Stimulated activated naive CD8-positive, alpha-beta T cell treated with anti-CD3 and anti-CD28 coated beads, Interleukin-15, Interleukin-2, amounts not matched to agents 100 U/mL and 50 U/mL, for 24 hours (primary cell): ENCODE data around the gene RLF.

ENCODE experiments used
- ATAC-seq: fragments of 150-1000 bp; cut with Tn5 transposase; one replicate; pipeline ENCODE4 v1.10.0; 2021
- DNase-seq: peaks from one replicate; pipeline ENCODE4 v3.0.0; 2021

The RLF gene

DNA sequence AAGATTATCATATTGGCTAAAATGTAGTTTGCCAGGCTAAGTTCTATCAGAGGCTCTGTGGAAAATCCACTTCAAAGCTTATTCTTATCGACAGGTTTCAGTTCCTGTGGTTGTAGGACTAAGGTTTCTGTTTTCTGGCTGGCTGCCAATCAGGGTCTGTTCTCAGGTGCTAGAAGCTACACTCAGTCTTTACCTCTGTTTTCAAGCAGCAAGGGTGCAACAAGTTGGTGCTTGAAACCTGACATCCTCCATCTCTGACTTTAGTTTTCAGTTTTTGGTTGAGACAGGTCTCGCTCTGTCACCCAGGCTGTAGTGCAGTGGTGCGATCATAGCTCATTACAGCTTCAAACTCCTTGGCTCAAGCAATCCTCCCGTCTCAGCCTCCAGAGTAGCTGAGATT, 71.3 kb downstream of the RLF start:
- ATAC-seq: peak; percentile 93
- DNase-seq: peak; percentile 64

GRCh38 chr1:40239626-40240025, 78.4 kb downstream of the RLF start:
- ATAC-seq (no peak), DNase-seq (no peak)

DNA sequence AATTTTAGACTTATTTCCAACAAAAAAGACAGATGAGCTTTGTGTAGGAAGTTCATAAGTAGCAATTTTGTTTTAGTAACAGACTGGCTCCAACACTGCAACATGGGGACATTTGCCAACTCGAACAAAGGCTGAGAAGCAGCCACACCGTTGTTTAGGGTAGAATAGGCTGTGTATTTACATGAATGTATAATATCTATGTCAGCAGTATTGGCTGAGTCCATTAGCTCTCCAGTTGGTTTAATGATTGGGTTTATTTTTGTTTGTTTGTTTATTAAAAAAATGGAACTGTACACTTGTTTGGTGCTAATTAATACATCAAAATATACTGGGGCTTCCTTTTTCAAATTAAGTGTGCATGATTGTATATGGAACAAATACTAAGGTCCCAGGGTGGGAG, 79.2 kb downstream of the RLF start:
- ATAC-seq: no peak
- DNase-seq: no peak

DNA sequence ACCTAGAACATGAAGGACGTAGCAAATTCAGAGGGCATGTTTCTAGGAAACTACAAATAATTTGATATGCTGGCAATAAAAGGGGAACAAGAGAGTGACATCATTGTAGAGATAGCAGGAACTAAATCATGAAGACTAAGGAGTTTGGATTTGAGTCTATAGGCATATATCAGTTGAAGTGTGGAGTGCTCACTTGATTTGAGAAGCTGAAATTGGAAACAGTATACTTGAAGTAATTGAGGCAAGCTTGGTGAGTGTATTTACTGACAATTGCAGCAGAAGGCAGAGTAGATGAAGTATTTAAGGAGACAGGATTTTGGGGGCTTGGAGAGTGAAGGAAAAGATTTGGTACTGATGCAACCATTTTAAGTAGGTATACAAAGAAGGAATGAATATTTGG, 80.2 kb downstream of the RLF start:
- DNase-seq: no peak

GRCh38 chr1:40243351-40243750, 82.2 kb downstream of the RLF start:
- no peak for ATAC-seq
- no peak for DNase-seq

More for the DNA sequence above, 80.2 kb downstream of the RLF start:
- peak; percentile 7 for ATAC-seq

DNA sequence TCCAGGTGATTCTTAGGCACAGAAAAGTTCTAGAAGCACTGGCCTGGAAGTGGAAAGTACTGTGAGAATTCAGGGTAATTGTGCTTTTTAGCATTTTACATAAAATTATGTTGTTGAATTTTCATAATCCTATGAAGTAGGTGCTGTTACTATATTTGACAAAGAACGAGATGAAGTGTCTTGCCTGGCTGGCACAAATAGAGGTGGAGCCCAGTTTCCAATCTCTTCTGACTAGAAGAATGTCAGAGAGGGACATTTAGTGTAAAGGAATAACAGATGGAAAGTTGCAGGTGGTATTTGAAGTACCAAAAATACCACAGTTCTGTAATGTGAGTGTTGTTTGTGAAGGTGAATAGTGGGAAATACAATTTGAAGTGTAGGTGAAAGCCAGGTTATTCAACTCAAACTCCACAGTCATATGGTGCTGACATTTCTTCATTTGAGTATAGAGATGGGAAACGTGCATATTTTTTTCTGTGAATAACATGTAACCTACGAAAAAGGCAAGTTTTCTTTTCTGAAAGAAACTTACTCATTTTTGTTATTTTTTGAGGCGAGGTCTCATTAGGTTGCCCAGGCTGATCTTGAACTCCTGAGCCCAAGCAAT, 83.1 kb downstream of the RLF start:
- ATAC-seq: no peak
- no peak for DNase-seq

DNA sequence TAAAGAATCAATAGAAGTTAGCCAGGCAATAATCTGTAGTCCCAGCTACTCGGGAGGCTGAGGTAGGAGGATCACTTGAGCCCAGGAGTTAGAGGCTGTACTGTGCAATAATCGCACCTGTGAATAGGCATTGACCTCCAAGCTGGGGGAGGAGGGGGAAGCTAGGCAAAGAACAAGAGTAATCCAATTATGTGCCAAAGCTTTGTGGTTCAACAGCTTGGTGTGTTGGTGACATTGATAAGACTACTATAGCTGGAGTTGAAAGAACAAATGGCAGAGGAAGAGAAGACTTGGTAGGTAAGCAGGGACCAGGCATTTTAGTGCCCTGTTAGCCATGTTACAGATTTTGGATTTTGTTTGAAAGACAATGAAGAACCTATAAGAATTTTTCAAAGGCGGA, 84.5 kb downstream of the RLF start:
- no peak for ATAC-seq
- no peak for DNase-seq

DNA sequence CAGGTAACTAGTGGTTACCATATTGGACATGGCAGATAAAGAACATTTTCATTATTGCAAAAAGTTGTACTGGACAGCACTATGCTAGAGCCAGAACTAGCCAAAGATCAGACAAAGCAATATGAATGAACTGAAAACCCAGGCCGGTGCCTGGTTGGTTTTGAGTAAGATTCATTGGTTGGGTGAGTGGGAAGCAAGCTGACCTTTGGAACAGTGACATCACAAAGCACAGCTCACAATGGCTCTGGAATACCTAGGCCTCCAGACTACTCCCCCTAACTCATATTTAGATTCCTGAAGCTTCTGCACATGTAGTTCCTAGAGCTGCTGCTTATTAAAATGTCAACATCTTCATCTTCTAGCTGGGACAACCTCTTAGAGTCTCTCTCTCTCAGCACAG, 86.5 kb downstream of the RLF start, which contains the start of gene TMCO2:
Gene TMCO2, plus strand, starts transcription at position 283 of the 400 bp plus-strand sequence. Its CDS starts 57 bp downstream, at position 340.
- ATAC-seq: no peak
- no peak for DNase-seq

DNA sequence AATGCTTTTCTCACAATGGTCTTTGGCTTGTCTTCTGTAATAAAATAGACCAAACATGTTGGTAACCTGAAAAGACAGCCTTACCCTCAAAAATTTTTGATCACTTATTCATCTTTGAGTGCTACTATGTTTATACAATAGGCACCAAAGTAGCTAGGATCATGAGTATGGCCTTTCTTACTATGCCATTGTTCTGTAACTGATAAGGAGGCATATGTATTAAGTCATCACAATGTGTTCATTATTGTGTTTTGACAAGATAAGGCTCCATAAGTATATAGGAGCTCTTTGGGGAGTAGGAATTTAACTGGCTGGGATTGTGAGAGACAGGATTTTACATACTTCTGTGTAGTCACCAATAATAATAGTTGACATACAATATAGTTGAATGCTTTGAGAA, 87.2 kb downstream of the RLF start:
- no peak for ATAC-seq
- DNase-seq: no peak

DNA sequence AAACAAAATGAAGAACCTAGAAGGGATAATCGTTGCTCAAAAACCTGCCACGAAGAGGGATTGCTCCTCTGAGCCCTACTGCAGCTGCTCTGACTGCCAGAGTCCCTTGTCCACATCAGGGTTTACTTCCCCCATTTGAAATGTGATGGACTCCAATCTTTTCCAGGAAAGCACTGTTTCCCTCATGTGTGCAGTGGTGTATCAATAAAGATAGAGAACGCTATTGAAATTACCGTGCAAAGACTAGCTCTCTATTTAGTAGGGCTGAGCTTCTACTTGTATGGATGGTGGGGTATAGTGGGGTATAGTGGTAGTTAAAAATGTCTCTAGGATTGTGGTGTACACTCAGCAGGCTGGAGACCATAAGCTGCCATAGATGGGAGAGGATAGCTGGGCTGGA, 90.3 kb downstream of the RLF start:
- ATAC-seq (no peak), DNase-seq (no peak)

DNA sequence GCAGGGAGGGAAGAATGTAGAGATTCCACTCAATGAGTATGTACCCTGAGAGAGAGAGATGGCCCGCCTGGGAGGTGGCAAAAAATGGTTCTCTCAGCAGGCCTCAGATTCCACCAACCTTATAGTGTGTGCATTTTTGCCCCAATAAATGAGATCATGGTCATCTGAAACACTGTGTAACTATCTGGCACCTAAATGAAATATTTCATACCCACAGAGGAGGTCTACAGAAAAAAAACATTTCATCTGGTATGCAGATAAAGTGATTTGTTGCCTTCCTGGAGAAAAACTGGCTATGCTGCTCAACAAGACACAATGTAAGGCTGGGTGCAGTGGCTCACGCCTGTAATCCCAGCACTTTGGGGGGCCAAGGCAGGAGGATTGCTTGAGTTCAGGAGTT, 91.4 kb downstream of the RLF start:
- DNase-seq (no peak), ATAC-seq (no peak)

DNA sequence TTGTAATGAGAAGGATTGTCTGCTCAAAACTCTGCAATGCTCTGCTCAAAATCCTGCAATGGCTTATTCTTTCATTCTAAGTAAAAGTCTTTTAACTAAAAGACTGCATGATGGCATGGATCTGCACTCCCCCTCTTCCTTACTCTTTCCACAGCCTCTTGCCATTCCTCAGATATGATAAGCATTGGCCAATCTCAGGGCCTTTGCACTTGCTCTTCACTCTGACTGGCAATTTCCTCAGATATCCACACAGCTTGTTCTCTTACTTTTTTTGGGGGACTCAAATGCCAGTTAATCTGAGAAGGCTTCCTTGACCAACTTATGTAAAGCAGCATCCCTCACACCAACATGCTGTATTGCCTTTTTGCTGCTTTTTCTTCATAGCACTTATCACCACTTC, 94.0 kb downstream of the RLF start:
- no peak for DNase-seq
- no peak for ATAC-seq

GRCh38 chr1:40256401-40257084, 95.4 kb downstream of the RLF start:
- no peak for DNase-seq
- ATAC-seq: no peak

- no peak for ATAC-seq
Observed at GRCh38 chr1:40257313-40257687, 96.1 kb downstream of the RLF start.

GRCh38 chr1:40257688-40258444, 96.7 kb downstream of the RLF start, which contains the start of gene ZMPSTE24:
Gene ZMPSTE24 (plus strand): TSS chr1:40258236. CDS start chr1:40258272, 36 bp downstream.
- DNase-seq (peak; percentile 94), ATAC-seq (peak; percentile 99)

More at GRCh38 chr1:40257313-40257687, 96.1 kb downstream of the RLF start:
- no peak for DNase-seq

DNA sequence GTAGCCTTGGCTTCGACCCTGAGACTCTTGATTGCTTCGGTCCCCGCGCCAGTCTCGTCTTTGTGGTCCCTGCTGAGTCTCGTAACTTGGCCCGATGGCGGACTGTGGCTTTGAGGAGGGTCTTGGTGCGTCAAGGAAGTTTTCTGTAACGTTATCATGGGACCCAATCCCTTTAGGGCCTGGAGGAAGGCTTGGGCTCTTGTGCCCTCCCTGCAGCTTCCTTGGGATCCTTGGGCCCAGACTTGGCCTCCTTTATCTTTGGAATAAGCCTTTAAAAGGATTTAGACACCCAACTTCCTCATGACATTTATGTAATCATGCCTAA, 97.2 kb downstream of the RLF start:
- ATAC-seq (no peak), DNase-seq (no peak)

- DNase-seq: no peak
- ATAC-seq: peak; percentile 96
Observed at GRCh38 chr1:40264354-40264781, 103.2 kb downstream of the RLF start.

DNA sequence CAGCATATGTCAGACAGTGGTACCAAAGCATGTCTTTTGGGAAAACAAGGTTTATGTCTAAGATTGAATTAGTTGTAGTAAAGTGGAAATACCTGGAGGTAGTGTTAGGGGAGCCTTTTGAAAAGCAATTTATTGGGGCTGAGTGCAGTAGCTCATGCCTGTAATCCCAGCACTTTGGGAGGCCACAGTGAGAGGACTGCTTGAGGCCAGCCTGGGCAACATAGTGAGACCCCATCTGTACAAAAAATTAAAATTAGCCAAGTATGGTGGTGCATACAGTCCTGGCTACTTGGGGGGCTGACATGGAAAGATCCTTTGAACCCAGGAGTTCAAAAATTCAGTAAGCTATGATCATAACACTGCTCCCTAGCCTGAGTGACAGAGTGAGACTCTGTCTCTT, 104.1 kb downstream of the RLF start:
- DNase-seq: no peak
- ATAC-seq: no peak

- ATAC-seq: no peak
- DNase-seq: no peak
Observed at GRCh38 chr1:40265919-40266318, 104.7 kb downstream of the RLF start.

GRCh38 chr1:40266786-40267535, 105.8 kb downstream of the RLF start:
- no peak for DNase-seq
- no peak for ATAC-seq

- DNase-seq (no peak), ATAC-seq (no peak)
Observed at GRCh38 chr1:40267767-40268187, 106.6 kb downstream of the RLF start.

DNA sequence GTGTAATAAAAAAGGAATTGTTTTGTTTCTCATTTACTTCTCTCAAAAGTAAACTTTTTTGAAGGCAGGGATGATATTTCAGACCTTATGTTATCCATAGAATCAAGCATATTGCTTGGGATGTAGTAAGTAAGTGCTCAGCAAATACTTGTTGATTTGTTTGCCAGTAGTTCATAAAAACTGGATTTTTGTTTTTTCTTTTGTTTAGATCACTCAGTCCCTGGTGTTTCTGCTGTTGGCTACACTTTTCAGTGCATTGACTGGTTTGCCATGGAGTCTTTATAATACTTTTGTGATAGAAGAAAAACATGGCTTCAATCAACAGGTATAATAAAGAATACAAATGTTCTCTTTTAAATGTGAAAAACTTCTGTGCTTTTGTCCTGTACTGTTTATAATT, 107.0 kb downstream of the RLF start:
- DNase-seq (no peak), ATAC-seq (no peak)
